G401 (cell line): Measurements from ENCODE around the gene CLEC17A. TPM values are rescaled to one million over a fixed set of nuclear protein-coding genes. Genes with fewer than 3 reads are reported as not detected.
"Not testable (repeated sequence)": the region's sequence is repeated elsewhere in the genome, so short reads cannot be mapped to it uniquely, and the experiment has no call there.

ENCODE experiments used
- DNase-seq: peaks from one replicate; pipeline ENCODE4 v3.0.0-alpha.2; 2015; ENCODE audit warnings: low spot score
- in situ Hi-C: cut with HindIII; loops from 2 replicates; pipeline ENCODE4 v1.10.0; 2016; ENCODE audit warnings: low sequenced_read_pairs, mixed read lengths
- total RNA-seq: library from RNA; depleted of rRNA; stranded (reverse); fragments of >200 nt; shearing (Covaris generic); gene quantifications from 2 replicates; pipeline ENCODE4 v1.2.3, GENCODE V29; 2014

The CLEC17A gene
- total RNA-seq, 1 experiment from 2014 or later = not detected

DNA sequence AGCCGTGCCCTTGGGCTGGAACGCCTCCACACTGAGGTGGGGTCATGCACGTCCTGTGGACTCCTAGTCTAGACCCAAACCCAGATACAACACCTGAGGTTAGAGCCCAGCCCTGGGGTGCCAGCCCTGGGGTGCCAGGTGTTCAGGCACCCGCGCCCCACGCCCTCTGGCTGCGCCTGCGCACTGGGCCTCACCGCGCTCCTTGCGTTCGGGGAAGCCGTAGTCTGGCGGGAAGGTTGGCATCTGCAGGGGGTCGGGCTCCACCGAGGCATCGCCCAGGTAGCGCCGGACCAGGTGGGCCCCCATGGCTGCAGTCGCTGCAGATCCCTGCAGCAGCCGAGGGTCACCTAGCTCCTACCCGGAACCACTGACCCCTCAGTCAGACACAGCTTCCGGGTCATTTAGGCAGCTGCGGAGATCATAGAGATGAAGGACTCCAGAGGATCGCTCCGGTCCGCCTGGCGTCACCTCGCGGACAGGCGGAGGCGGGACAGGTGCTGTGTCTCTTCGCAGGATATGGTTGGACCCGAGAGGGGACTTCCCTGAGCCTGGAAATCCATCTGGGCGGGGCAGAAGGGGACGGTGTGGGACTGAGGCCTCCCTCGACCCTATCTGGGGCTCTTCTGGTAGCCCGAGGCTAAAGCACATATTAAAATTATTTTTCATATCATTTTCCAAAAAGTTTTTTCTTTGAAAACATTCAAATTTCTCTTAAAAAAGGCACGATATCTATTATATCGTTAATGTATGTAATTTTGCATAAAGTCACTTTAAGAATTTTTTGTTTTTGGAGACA lies 11.0 kb upstream of the CLEC17A start, which contains the start of gene NDUFB7:
Gene NDUFB7, minus strand, starts transcription at position 372 of the 796 bp plus-strand sequence. Its CDS starts 66 bp downstream, at position 306.
- DNase-seq = peak; percentile 97
- in situ Hi-C loops = no loop called here

GRCh38 chr19:14575428-14575980 lies 7.4 kb upstream of the CLEC17A start:
- no peak for DNase-seq
- in situ Hi-C loops = no loop called here

DNA sequence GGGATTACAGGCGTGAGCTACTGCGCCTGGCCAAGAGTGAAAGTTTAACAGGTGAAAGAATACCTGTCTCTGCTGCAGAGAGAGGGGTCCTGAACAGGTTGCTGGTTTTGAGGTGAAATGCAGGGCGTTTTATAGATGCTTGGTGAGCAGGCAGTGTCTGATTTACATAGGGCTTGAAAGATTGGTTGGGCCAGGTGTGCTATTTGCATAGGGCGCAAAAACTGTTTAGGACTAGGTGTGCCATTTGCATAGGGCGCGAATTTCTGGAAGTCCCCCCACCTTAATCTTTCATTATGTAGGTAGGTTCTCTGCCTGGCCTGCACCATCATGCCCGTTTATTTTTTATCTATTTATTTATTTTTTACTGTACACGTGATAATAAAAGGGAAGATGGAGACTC lies 6.5 kb upstream of the CLEC17A start:
- in situ Hi-C loops = no loop called here
- DNase-seq = no peak

- DNase-seq = no peak
- in situ Hi-C loops = no loop called here
Measured at GRCh38 chr19:14577264-14577663, 5.6 kb upstream of the CLEC17A start.

- no peak for DNase-seq
- in situ Hi-C loops = no loop called here
Measured at GRCh38 chr19:14577885-14578427, 4.9 kb upstream of the CLEC17A start.

- in situ Hi-C loops = no loop called here
- no peak for DNase-seq
Measured at GRCh38 chr19:14580623-14581237, 2.2 kb upstream of the CLEC17A start.

DNA sequence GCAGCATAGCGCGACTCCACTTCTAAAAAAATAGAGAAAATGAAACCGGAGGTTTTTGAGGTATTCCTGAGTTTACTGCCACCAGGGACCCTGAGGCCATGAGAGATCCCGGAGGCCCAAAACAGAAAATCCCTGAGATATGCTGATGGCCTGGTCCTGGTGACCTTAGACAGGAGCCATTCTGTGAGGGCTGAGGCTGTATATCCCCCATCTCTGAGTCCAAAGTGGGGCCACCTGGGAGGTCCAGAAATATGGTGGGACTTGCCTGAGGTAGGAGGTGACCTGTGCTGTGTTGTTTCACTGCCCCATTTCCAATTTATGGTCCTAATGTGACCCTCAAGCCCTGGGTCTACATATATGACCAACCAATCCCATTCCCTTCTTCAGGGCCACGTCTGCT lies 1.5 kb downstream of the CLEC17A start:
- DNase-seq, in situ Hi-C loops: not testable (repeated sequence)

DNA sequence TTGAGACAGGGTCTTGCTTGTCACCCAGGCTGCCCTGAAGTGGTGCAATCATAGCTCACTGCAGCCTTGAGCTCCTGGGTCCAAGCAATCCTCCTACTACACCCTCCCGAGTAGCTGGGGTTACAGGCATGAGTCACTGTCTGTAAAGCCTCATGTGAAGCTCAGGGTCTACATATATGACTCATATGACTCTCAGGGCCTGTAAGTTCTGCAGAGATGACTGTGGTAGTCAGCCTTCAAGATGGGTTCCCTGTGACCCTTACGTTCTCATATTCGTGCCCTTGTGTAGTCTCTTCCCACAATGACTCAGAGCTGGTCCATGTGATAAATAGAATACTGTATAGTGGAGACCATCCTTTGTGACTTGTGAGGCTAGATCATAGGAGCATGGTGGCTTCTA lies 2.3 kb downstream of the CLEC17A start:
- in situ Hi-C loops, DNase-seq: not testable (repeated sequence)

DNA sequence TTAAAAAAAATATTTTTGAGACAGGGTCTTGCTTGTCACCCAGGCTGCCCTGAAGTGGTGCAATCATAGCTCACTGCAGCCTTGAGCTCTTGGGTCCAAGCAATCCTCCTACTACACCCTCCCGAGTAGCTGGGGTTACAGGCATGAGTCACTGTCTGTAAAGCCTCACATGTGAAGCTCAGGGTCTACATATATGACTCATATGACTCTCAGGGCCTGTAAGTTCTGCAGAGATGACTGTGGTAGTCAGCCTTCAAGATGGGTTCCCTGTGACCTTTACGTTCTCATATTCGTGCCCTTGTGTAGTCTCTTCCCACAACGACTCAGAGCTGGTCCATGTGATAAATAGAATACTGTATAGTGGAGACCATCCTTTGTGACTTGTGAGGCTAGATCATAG lies 6.5 kb downstream of the CLEC17A start:
- in situ Hi-C loops, DNase-seq: not testable (repeated sequence)

- in situ Hi-C loops = no loop called here
Measured at GRCh38 chr19:14595558-14595957, 12.7 kb downstream of the CLEC17A start.

DNA sequence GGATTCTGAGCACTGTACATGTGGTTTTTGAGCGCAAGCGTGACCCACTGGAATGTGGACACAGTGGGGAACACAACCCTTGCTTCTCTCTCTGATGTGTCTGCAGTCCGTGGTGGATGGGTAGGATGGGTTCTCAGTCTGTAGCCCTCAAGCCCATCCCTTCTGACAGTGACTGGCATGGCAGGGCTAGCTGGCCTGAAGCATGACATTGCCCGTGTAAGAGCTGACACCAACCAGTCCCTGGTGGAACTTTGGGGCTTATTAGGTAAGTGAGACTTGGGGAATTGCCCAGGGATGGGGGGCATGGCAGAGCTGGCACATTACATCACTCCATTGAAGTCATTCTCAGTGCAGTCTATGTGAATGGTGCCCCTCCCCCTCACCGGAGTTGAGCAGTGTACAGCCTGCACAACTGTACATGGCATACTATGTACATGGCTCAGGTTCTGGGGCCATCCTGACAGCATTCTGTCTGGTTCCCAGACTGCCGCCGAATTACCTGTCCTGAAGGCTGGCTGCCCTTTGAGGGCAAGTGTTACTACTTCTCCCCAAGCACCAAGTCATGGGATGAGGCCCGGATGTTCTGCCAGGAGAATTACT lies 16.8 kb downstream of the CLEC17A start:
- in situ Hi-C loops = no loop called here

More at GRCh38 chr19:14595558-14595957, 12.7 kb downstream of the CLEC17A start:
- DNase-seq = no peak

GRCh38 chr19:14603990-14604387 lies 21.1 kb downstream of the CLEC17A start:
- DNase-seq = no peak
- in situ Hi-C loops = no loop called here

More for the DNA sequence above, 16.8 kb downstream of the CLEC17A start:
- no peak for DNase-seq

DNA sequence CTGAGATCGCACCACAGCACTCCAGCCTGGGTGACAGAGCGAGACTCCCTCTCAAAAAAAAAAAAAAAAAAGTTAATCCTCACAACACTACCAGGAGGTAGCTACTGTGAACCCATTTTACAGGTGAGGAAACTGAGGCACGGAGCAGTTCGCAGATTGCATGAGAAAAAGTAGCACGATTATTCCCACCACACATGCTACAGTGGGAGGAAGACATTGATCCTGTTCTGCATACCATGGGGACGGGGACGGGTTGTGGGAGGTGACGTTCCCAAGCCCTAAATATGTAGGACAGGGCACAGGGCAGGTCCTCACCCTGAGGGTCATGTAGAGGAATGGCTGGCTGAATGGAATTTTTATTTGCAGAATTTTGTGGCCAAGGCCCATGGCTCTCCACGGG lies 23.7 kb downstream of the CLEC17A start:
- in situ Hi-C loops = no loop called here
- DNase-seq = no peak

GRCh38 chr19:14611051-14611450 lies 28.2 kb downstream of the CLEC17A start:
- DNase-seq = no peak
- in situ Hi-C loops = no loop called here

DNA sequence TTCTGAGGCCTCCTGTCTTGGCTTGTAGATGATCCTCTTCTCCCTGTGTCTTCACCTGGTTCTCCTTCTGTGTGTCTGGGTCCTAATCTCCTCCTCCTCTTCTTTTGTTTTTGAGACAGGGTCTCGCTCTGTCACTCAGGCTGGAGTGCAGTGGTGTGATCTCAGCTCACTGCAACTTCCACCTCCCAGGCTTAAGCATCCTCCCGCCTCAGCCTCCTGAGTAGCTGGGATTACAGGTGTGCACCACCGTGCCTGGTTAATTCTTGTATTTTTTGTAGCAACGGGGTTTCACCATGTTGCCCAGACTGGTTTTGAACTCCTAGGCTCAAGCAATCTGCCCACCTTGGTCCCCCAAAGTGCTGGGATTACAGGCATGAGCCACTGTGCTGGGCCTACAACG lies 29.4 kb downstream of the CLEC17A start:
- in situ Hi-C loops, DNase-seq: not testable (repeated sequence)

- in situ Hi-C loops = no loop called here
- no peak for DNase-seq
Measured at GRCh38 chr19:14612657-14613056, 29.8 kb downstream of the CLEC17A start.

DNA sequence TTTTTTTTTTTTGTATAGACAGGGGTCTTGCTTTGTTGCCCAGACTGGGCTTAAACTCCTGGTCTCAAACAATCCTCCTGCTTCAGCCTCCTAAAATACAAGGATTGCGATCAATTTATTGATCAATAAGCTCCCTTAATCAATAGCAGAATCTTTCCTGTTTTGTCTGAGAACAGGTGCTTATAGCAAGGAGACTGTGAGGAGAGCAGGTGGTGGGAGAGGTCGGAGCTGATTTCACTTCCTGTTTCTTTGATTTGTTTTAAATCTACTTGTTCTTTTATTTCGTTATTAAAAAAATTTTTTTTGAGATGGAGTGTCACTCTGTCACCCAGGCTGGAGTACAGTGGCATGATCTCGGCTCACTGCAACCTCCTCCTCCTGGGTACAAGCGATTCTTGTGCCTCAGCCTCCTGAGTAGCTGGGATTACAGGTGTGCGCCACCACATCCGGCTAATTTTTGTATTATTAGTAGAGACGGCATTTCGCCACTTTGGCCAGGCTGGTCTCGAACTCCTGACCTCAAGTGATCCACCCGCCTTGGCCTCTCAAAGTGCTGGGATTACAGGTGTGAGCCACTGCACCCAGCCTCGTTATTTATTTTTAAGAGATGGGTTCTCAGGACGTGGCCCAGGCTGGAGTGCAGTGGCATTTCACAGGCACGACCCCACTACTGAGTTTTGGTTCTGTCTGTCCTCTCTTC lies 30.7 kb downstream of the CLEC17A start:
- in situ Hi-C loops = not testable (repeated sequence)

DNA sequence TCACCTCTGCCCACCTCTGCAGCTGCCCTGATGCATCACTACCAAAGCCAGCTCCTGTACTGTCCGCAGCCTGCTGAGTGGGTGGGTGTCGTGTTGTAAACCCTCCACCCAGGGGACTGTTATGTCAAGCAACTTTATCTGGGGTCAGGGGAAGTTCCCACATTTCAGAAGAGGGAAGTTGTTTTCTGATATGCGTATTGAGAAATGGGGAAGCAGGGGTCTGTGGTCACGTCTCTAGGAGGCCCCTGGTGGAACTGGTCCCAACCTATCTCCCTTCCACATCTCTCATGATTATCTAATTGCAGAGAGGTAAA lies 31.2 kb downstream of the CLEC17A start:
- in situ Hi-C loops = no loop called here

More for the DNA sequence above, 30.7 kb downstream of the CLEC17A start:
- not testable (repeated sequence) for DNase-seq

DNA sequence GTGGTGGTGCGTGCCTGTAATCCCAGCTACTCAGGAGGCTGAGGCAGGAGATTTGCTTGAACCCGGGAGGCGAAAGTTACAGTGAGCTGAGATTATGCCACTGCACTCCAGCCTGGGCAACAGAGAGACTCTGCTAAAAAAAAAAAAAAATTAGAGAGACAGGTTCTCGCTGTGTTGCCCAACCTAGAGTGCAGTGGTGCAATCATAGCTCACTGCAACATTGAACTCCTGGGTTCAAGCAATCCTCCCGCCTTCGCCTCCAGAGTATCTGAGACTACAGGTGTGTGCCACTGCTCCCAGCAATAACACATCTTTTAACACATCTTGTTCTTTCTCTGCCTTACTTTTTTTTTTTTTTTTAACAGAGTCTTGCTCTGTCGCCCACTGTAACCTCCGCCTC lies 32.7 kb downstream of the CLEC17A start:
- in situ Hi-C loops = no loop called here
- no peak for DNase-seq

More for the DNA sequence above, 31.2 kb downstream of the CLEC17A start:
- no peak for DNase-seq
